DOHH2 (cell line): ENCODE results near the gene CNPPD1.

Source experiments
- H3F3A ChIP-seq: fragments of 200-600 bp; sonication (generic), shearing (Covaris generic); 2 replicates; pipeline ENCODE4 v1.6.0; 2016; ENCODE audit warnings: antibody characterized with exemption, mild to moderate bottlenecking; ENCODE audit not compliant: control insufficient read depth, insufficient read depth
- H3K27ac ChIP-seq: fragments of 200-600 bp; sonication (generic); 2 replicates; pipeline ENCODE4 v1.5.1; 2014; ENCODE audit warnings: low read depth, mild to moderate bottlenecking, low read length, moderate library complexity
- H3K27me3 ChIP-seq: fragments of 200-600 bp; sonication (generic); 2 replicates; pipeline ENCODE4 v1.6.1; 2014; ENCODE audit warnings: mild to moderate bottlenecking, low read length, mixed read lengths; ENCODE audit not compliant: control insufficient read depth
- H3K36me3 ChIP-seq: fragments of 200-600 bp; sonication (generic); 2 replicates; pipeline ENCODE4 v1.6.1; 2014; ENCODE audit warnings: mild to moderate bottlenecking, low read length, moderate library complexity, mixed read lengths; ENCODE audit not compliant: control insufficient read depth
- H3K4me1 ChIP-seq: fragments of 200-600 bp; sonication (generic); 2 replicates; pipeline ENCODE4 v1.6.1; 2014; ENCODE audit warnings: mild to moderate bottlenecking, low read length, mixed read lengths; ENCODE audit not compliant: control insufficient read depth
- H3K4me2 ChIP-seq: fragments of 200-600 bp; sonication (generic); 2 replicates; pipeline ENCODE4 v1.6.0; 2014; ENCODE audit warnings: mild to moderate bottlenecking, low read length, moderate library complexity
- H3K4me3 ChIP-seq: fragments of 200-600 bp; sonication (generic); 2 replicates; pipeline ENCODE4 v1.5.1; 2014; ENCODE audit warnings: mild to moderate bottlenecking, low read length, mixed read lengths
- H3K79me2 ChIP-seq: fragments of 200-600 bp; sonication (generic); 2 replicates; pipeline ENCODE4 v1.6.1; 2014; ENCODE audit warnings: mild to moderate bottlenecking, low read length, mixed read lengths; ENCODE audit not compliant: control insufficient read depth
- H3K9me2 ChIP-seq: fragments of 200-600 bp; sonication (generic); replicated peaks from 2 replicates; pipeline ENCODE4 v1.6.1; 2014; ENCODE audit warnings: mild to moderate bottlenecking, low read length, mixed read lengths; ENCODE audit not compliant: control insufficient read depth
- H3K9me3 ChIP-seq: fragments of 200-600 bp; sonication (generic); 2 replicates; pipeline ENCODE4 v1.6.1; 2014; ENCODE audit warnings: antibody characterized with exemption, low read length, mixed read lengths; ENCODE audit not compliant: control insufficient read depth, insufficient read depth
- H4K20me1 ChIP-seq: fragments of 200-600 bp; sonication (generic); 2 replicates; pipeline ENCODE4 v1.6.0; 2014; ENCODE audit warnings: low read depth, mild to moderate bottlenecking, antibody characterized with exemption, low read length, moderate library complexity; ENCODE audit not compliant: control insufficient read depth, insufficient read depth
- CTCF ChIP-seq: fragments of 200-600 bp; sonication (generic); IDR thresholded peaks from one replicate; pipeline ENCODE4 v1.5.1; 2014; ENCODE audit warnings: antibody characterized with exemption, mild to moderate bottlenecking, low read depth, low read length; ENCODE audit not compliant: poor library complexity, severe bottlenecking
- EZH2phosphoT487 ChIP-seq: fragments of 200-600 bp; sonication (generic); IDR thresholded peaks from 2 replicates; pipeline ENCODE4 v1.6.1; 2017; ENCODE audit warnings: borderline replicate concordance, mild to moderate bottlenecking, antibody characterized with exemption, low read length, moderate library complexity, mixed read lengths

CNPPD1 gene

GRCh38 chr2:219218732-219219701 lies 42.3 kb upstream of the CNPPD1 start, which contains the start of gene ABCB6:
ABCB6 (minus strand) TSS chr2:219218958; CDS start chr2:219218673, 285 bp downstream.
- Histone ChIP-seq H3K36me3 (peaks cover 66% of the 10 kb centered on the region), H3K27ac (peak within 1 kb of the TSS; percentile 4; the same call in 1 of the 2 replicates)

GRCh38 chr2:219218217-219218731 lies 41.5 kb upstream of the CNPPD1 start:
- Histone ChIP-seq H4K20me1 (no peaks in the 10 kb centered on the region), H3K27me3 (no peaks in the 10 kb centered on the region), H3K79me2 (peaks cover 18% of the 10 kb centered on the region), H3K27ac (peak overlapping the region; percentile 4; the same call in 1 of the 2 replicates), H3K9me3 (no peaks in the 10 kb centered on the region), H3K4me3 (peak overlapping the region; percentile 86), H3K36me3 (peaks cover 65% of the 10 kb centered on the region), H3K4me1 (peaks cover 21% of the 10 kb centered on the region), H3K9me2 (no peaks in the 10 kb centered on the region), H3F3A (no peaks in the 10 kb centered on the region), H3K4me2 (peak overlapping the region; percentile 94)
- TF ChIP-seq CTCF = no peak
- TF ChIP-seq EZH2phosphoT487 = no peak

More at GRCh38 chr2:219218732-219219701, 42.3 kb upstream of the CNPPD1 start, which contains the start of gene ABCB6:
- Histone ChIP-seq H4K20me1 (no peaks in the 10 kb centered on the region), H3K4me3 (peak within 1 kb of the TSS; percentile 86), H3K9me3 (no peaks in the 10 kb centered on the region), H3K4me1 (peaks cover 21% of the 10 kb centered on the region), H3K4me2 (peak within 1 kb of the TSS; percentile 94), H3K27me3 (no peaks in the 10 kb centered on the region), H3K79me2 (peaks cover 18% of the 10 kb centered on the region), H3K9me2 (no peaks in the 10 kb centered on the region), H3F3A (no peaks in the 10 kb centered on the region)
- TF ChIP-seq CTCF (no peak), EZH2phosphoT487 (no peak)

- no peaks in the 10 kb centered on the region for H3K9me2 ChIP-seq
- H3K4me3 ChIP-seq = no peak overlapping the region
- H3K9me3 ChIP-seq = no peaks in the 10 kb centered on the region
- H3K4me2 ChIP-seq = peak overlapping the region; percentile 23; the same call in 1 of the 2 replicates
- H3F3A ChIP-seq = no peaks in the 10 kb centered on the region
- no peaks in the 10 kb centered on the region for H3K27me3 ChIP-seq
- peaks cover 21% of the 10 kb centered on the region for H3K4me1 ChIP-seq
- H3K27ac ChIP-seq = no peak overlapping the region
- TF ChIP-seq EZH2phosphoT487 (no peak), CTCF (no peak)
- peaks cover 18% of the 10 kb centered on the region for H3K79me2 ChIP-seq
- H3K36me3 ChIP-seq = peaks cover 66% of the 10 kb centered on the region
- no peaks in the 10 kb centered on the region for H4K20me1 ChIP-seq
Observed at GRCh38 chr2:219216535-219216915, 39.8 kb upstream of the CNPPD1 start.
